Mucosa of descending colon (tissue), 3 donors: ENCODE measurements around the gene LYSMD4. TPM values are rescaled to one million over a fixed set of nuclear protein-coding genes. Genes with fewer than 3 reads are reported as not detected.
A peak's percentile ranks its signal among the peaks of the same experiment; 100 is the strongest.
"Not testable (repeated sequence)": the region's sequence is repeated elsewhere in the genome, so short reads cannot be mapped to it uniquely, and the experiment has no call there.

ENCODE experiments used
- ATAC-seq: fragments of 200-7000 bp; cut with Tn5 transposase; one replicate; pipeline ENCODE4 v1.9.1; 2020; ENCODE audit warnings: mild to moderate bottlenecking, moderate library complexity
- DNase-seq, 3 donors: peaks; one replicate each; pipeline ENCODE4 v3.0.0-alpha.2; 2020
- H3K36me3 ChIP-seq: fragments of 200-600 bp; one replicate; pipeline ENCODE4 v1.8.0; 2021; ENCODE audit warnings: low read depth, mild to moderate bottlenecking
- H3K4me1 ChIP-seq: fragments of 200-600 bp; one replicate; pipeline ENCODE4 v1.8.0; 2021; ENCODE audit warnings: low read depth, mild to moderate bottlenecking
- H3K4me3 ChIP-seq: fragments of 200-600 bp; one replicate; pipeline ENCODE4 v1.8.0; 2021; ENCODE audit warnings: mild to moderate bottlenecking
- H3K9me3 ChIP-seq: fragments of 200-600 bp; one replicate; pipeline ENCODE4 v1.8.0; 2021; ENCODE audit warnings: mild to moderate bottlenecking
- intact Hi-C, 2 donors: fragments of 100-400 bp; cut with DNase I in 1 of 2; cut with micrococcal nuclease in 1 of 2; formaldehyde crosslinking; loops; one replicate each; pipeline versions ENCODE4 v1.11.0 to v1.11.1; 2022; cut with DNase I, micrococcal nuclease
- total RNA-seq, 3 donors: library from RNA; stranded (reverse); fragmentation: NEBNext Ultra II Directional in 2 of 3; extraction: Animal tissue kit (Norgen Biotek cat#: 25700) in 2 of 3; gene quantifications; one replicate each; pipeline versions ENCODE4 v1.2.1 to v1.2.4, GENCODE V29; 2021 to 2023
- TF ChIP-seq, protein P1 (sequence below): fragments of 200-600 bp; IDR thresholded peaks from one replicate; pipeline ENCODE4 v1.8.0; 2022; ENCODE audit warnings: antibody characterized with exemption, mild to moderate bottlenecking
- donor health status: DM: no; HTN: no; CAD: no; lungs with moderate emphysema.
- donor health status: DM: no; HTN: no; CAD: no.
- donor health status: DM: no; HTN: yes; CAD: no.

The LYSMD4 gene
- total RNA-seq, 3 donors from 2014 or later, result 6.4 to 15.6 (median 13.4) TPM

GRCh38 chr15:99734575-99734974 lies 1.3 kb upstream of the LYSMD4 start:
- DNase-seq (peak in 1 of 3 donors; percentile 43), ATAC-seq (no peak)
- intact Hi-C loops, result no loop called here
- H3K4me3 ChIP-seq, result no peak overlapping the region
- no peaks in the 10 kb centered on the region for H3K9me3 ChIP-seq
- peaks cover 9% of the 10 kb centered on the region for H3K4me1 ChIP-seq
- TF ChIP-seq, protein P1, sequence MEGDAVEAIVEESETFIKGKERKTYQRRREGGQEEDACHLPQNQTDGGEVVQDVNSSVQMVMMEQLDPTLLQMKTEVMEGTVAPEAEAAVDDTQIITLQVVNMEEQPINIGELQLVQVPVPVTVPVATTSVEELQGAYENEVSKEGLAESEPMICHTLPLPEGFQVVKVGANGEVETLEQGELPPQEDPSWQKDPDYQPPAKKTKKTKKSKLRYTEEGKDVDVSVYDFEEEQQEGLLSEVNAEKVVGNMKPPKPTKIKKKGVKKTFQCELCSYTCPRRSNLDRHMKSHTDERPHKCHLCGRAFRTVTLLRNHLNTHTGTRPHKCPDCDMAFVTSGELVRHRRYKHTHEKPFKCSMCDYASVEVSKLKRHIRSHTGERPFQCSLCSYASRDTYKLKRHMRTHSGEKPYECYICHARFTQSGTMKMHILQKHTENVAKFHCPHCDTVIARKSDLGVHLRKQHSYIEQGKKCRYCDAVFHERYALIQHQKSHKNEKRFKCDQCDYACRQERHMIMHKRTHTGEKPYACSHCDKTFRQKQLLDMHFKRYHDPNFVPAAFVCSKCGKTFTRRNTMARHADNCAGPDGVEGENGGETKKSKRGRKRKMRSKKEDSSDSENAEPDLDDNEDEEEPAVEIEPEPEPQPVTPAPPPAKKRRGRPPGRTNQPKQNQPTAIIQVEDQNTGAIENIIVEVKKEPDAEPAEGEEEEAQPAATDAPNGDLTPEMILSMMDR, result no peak
- no peaks in the 10 kb centered on the region for H3K36me3 ChIP-seq

DNA sequence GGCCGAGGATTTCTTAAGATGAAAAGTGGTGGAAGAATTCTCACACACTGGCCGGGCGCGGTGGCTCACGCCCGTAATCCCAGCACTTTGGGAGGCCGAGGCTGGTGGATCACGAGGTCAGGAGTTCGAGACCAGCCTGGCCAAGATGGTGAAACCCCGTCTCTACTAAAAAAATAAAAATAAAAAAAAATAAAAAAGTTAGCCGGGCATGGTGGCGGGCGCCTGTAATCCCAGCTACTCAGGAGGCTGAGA lies 729 bp upstream of the LYSMD4 start:
- H3K36me3 ChIP-seq, DNase-seq, ATAC-seq, H3K4me1 ChIP-seq, intact Hi-C loops, H3K9me3 ChIP-seq, H3K4me3 ChIP-seq: not testable (repeated sequence)

DNA sequence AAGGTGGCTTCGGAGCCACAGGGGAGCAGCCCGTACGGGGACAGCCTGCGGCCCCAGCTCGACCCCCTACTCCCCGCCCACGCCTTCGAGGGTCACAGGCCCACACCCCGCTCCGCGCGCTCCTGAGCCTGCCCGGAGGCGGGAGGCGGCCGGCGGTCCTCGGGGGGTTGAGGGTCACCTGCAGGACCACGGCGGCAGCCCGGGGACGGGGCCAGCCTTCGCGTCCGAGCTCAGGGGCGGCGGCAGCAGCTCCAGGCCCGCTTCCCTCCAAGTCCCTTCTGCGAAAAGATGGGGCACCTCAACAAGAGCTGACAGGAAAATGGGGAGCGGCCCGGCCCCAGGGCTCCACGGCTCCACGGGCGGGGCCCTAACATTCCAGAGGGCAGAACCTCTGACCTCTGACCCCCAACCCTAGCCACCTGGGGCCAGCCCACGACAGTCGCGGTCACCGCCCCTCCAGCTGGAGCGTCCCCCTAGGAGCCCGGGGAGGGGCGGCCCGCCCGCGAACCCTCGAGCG lies 428 bp downstream of the LYSMD4 start:
- Histone ChIP-seq H3K9me3 (no peaks in the 10 kb centered on the region), H3K4me3 (peak overlapping the region; percentile 74), H3K4me1 (peaks cover 9% of the 10 kb centered on the region), H3K36me3 (no peaks in the 10 kb centered on the region)
- peak in 1 of 3 donors; percentile 63 for DNase-seq
- TF ChIP-seq, protein P1, result no peak
- ATAC-seq, result peak; percentile 22
- intact Hi-C loops, result no loop called here

GRCh38 chr15:99732124-99732750 lies 1.0 kb downstream of the LYSMD4 start:
- Histone ChIP-seq H3K4me1 (peaks cover 9% of the 10 kb centered on the region), H3K4me3 (peak overlapping the region; percentile 74), H3K36me3 (no peaks in the 10 kb centered on the region), H3K9me3 (no peaks in the 10 kb centered on the region)
- TF ChIP-seq, protein P1, result no peak
- intact Hi-C loops, result no loop called here
- ATAC-seq (no peak), DNase-seq (peak in 1 of 3 donors; percentile 25)

- peaks cover 9% of the 10 kb centered on the region for H3K4me1 ChIP-seq
- intact Hi-C loops, result no loop called here
Observed at GRCh38 chr15:99731336-99732123, 1.7 kb downstream of the LYSMD4 start.

GRCh38 chr15:99729920-99730319 lies 3.3 kb downstream of the LYSMD4 start:
- ATAC-seq, result no peak
- Histone ChIP-seq H3K9me3 (no peaks in the 10 kb centered on the region), H3K36me3 (no peaks in the 10 kb centered on the region), H3K4me1 (peaks cover 9% of the 10 kb centered on the region), H3K4me3 (no peak overlapping the region)
- TF ChIP-seq, protein P1, result no peak
- DNase-seq, result peak in 1 of 3 donors; percentile 43
- intact Hi-C loops, result no loop called here

More at GRCh38 chr15:99731336-99732123, 1.7 kb downstream of the LYSMD4 start:
- no peaks in the 10 kb centered on the region for H3K9me3 ChIP-seq
- no peaks in the 10 kb centered on the region for H3K36me3 ChIP-seq
- DNase-seq (no peak), ATAC-seq (no peak)
- TF ChIP-seq, protein P1, result no peak
- H3K4me3 ChIP-seq, result no peak overlapping the region
